Sigmoid colon (tissue), 3 donors: ENCODE measurements around the gene GLRA3.

Source experiments
- CTCF ChIP-seq, 4 experiments: fragments of 450-650 bp in 3 of 4; fragments of 200-600 bp in 1 of 4; IDR thresholded peaks; one replicate each; pipeline ENCODE4 v1.5.1; 2016 to 2019; ENCODE audit warnings: antibody characterized with exemption in 4 of 4, mild to moderate bottlenecking in 3 of 4, moderate library complexity in 2 of 4
- POLR2A ChIP-seq, 2 donors: fragments of 450-650 bp; IDR thresholded peaks; one replicate each; pipeline ENCODE4 v1.6.1; 2016; ENCODE audit warnings: antibody characterized with exemption in 2 of 2, mild to moderate bottlenecking in 2 of 2, moderate library complexity in 2 of 2

- TF ChIP-seq CTCF (IDR thresholded peaks at IDR 0.05) (no peak), POLR2A (IDR thresholded peaks at IDR 0.05) (no peak)
Observed at GRCh38 chr4:174595141-174595929, 233.7 kb downstream of the GLRA3 start.
